ENCODE data around the gene COA4.

GRCh38 chr11:73852049-73852448 lies 24.6 kb downstream of the COA4 start:
- TF ChIP-seq CTCF (conservative IDR thresholded peaks at IDR 0.05; ENCODE audit: low read length), result no peak
- no peak for TF ChIP-seq EZH2phosphoT487 (IDR thresholded peaks at IDR 0.05; ENCODE audit: borderline replicate concordance, low read depth, low read length)

All from OCI-LY7 (cell line).